Measurements from ENCODE around the gene ADTRP. TPM values are rescaled to one million over a fixed set of nuclear protein-coding genes. Genes with fewer than 3 reads are reported as not detected.

The ADTRP gene
- total and polyA plus RNA-seq, 10 of the 15 experiments (the other 5 are each of a cell fraction or from before 2014, with no cell fraction given): 0.10 to 2.6 (median 2.1) TPM

DNA sequence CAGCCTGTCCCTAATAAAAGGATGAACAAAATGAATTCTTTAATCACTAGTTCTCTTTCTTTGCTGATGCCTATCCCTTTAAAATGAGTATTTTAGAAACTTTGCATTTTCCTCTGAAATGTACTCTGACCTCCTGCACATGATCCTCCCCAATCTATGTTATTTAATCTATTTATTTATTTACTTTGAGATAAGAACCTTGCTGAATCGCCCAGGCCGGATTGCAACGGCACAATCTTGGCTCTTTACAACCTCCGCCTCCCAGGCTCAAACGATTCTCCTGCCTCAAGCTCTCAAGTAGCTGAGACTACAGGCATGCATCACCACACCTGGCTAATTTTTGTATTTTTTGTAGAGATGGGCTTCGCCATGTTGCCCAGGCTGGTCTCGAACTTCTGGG lies 27.9 kb downstream of the ADTRP start:
- Histone ChIP-seq H3K27ac (ENCODE audit: control insufficient read depth, insufficient read depth) (no peak overlapping the region), H4K20me1 (ENCODE audit: control insufficient read depth, insufficient read depth) (no peaks in the 10 kb centered on the region), H3K4me2 (ENCODE audit: control insufficient read depth, insufficient read depth) (no peak overlapping the region), H2AFZ (ENCODE audit: control insufficient read depth, low read depth, low read length) (no peak overlapping the region), H3K9ac (ENCODE audit: control insufficient read depth, insufficient read depth, low read length) (no peak overlapping the region), H3K4me3 (no peak overlapping the region), H3K9me3 (replicated peaks; ENCODE audit: control insufficient read depth, insufficient read depth, low read length) (no peaks in the 10 kb centered on the region; the same call in 2 of the 3 replicates), H3K79me2 (ENCODE audit: control insufficient read depth, insufficient read depth, low read length) (no peaks in the 10 kb centered on the region), H3K27me3 (replicated peaks in 1 of 2; ENCODE audit: control insufficient read depth in 2 of 2, insufficient read depth in 2 of 2, low read length in 1 of 2) (no peaks in the 10 kb centered on the region), H3K36me3 (ENCODE audit: control insufficient read depth in 2 of 2, insufficient read depth in 2 of 2, low read length in 1 of 2) (no peaks in the 10 kb centered on the region), H3K4me1 (ENCODE audit: control insufficient read depth, insufficient read depth, low read length) (no peaks in the 10 kb centered on the region)
- no TSS peak for BruUV-seq (replicated peaks)
- intact Hi-C loops (cut with micrococcal nuclease; ENCODE audit: unreplicated experiment): no loop called here
- no peak for ATAC-seq
- in situ Hi-C loops (cut with MboI): no loop called here
- TF ChIP-seq GABPA (IDR thresholded peaks at IDR 0.05; ENCODE audit: low read depth) (no peak), NBN (IDR thresholded peaks at IDR 0.05) (no peak), SIN3A (IDR thresholded peaks at IDR 0.05; ENCODE audit: low read depth, low read length) (no peak), HDAC2 (IDR thresholded peaks at IDR 0.05) (no peak), SUPT20H (IDR thresholded peaks at IDR 0.05; ENCODE audit: borderline replicate concordance, control insufficient read depth, low read depth, low read length) (no peak), RUNX3 (IDR thresholded peaks at IDR 0.05; ENCODE audit: low read length) (no peak), NFIC (IDR thresholded peaks at IDR 0.05; ENCODE audit: low read depth, low read length) (no peak), TCF7 (IDR thresholded peaks at IDR 0.05; ENCODE audit: borderline replicate concordance) (no peak), KDM1A (IDR thresholded peaks at IDR 0.05; ENCODE audit: borderline replicate concordance) (no peak), CHD2 (IDR thresholded peaks at IDR 0.05; ENCODE audit: borderline replicate concordance, low read depth, low read length) (no peak), SRF (IDR thresholded peaks at IDR 0.05; ENCODE audit: low read depth in 2 of 2, low read length in 2 of 2) (no peak)
- TF ChIP-seq, protein P1, sequence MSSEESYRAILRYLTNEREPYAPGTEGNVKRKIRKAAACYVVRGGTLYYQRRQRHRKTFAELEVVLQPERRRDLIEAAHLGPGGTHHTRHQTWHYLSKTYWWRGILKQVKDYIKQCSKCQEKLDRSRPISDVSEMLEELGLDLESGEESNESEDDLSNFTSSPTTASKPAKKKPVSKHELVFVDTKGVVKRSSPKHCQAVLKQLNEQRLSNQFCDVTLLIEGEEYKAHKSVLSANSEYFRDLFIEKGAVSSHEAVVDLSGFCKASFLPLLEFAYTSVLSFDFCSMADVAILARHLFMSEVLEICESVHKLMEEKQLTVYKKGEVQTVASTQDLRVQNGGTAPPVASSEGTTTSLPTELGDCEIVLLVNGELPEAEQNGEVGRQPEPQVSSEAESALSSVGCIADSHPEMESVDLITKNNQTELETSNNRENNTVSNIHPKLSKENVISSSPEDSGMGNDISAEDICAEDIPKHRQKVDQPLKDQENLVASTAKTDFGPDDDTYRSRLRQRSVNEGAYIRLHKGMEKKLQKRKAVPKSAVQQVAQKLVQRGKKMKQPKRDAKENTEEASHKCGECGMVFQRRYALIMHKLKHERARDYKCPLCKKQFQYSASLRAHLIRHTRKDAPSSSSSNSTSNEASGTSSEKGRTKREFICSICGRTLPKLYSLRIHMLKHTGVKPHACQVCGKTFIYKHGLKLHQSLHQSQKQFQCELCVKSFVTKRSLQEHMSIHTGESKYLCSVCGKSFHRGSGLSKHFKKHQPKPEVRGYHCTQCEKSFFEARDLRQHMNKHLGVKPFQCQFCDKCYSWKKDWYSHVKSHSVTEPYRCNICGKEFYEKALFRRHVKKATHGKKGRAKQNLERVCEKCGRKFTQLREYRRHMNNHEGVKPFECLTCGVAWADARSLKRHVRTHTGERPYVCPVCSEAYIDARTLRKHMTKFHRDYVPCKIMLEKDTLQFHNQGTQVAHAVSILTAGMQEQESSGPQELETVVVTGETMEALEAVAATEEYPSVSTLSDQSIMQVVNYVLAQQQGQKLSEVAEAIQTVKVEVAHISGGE (CRISPR knock-in tag; IDR thresholded peaks at IDR 0.05): no peak
- TF ChIP-seq, protein P2, sequence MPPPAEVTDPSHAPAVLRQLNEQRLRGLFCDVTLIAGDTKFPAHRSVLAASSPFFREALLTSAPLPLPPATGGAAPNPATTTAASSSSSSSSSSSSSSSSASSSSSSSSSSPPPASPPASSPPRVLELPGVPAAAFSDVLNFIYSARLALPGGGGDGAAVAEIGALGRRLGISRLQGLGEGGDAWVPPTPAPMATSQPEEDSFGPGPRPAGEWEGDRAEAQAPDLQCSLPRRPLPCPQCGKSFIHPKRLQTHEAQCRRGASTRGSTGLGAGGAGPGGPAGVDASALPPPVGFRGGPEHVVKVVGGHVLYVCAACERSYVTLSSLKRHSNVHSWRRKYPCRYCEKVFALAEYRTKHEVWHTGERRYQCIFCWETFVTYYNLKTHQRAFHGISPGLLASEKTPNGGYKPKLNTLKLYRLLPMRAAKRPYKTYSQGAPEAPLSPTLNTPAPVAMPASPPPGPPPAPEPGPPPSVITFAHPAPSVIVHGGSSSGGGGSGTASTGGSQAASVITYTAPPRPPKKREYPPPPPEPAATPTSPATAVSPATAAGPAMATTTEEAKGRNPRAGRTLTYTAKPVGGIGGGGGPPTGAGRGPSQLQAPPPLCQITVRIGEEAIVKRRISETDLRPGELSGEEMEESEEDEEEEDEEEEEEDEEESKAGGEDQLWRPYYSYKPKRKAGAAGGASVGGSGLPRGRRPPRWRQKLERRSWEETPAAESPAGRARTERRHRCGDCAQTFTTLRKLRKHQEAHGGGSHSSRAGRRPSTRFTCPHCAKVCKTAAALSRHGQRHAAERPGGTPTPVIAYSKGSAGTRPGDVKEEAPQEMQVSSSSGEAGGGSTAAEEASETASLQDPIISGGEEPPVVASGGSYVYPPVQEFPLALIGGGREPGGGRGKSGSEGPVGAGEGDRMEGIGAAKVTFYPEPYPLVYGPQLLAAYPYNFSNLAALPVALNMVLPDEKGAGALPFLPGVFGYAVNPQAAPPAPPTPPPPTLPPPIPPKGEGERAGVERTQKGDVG (CRISPR knock-in tag; IDR thresholded peaks at IDR 0.05): no peak
- TF ChIP-seq, protein P3, sequence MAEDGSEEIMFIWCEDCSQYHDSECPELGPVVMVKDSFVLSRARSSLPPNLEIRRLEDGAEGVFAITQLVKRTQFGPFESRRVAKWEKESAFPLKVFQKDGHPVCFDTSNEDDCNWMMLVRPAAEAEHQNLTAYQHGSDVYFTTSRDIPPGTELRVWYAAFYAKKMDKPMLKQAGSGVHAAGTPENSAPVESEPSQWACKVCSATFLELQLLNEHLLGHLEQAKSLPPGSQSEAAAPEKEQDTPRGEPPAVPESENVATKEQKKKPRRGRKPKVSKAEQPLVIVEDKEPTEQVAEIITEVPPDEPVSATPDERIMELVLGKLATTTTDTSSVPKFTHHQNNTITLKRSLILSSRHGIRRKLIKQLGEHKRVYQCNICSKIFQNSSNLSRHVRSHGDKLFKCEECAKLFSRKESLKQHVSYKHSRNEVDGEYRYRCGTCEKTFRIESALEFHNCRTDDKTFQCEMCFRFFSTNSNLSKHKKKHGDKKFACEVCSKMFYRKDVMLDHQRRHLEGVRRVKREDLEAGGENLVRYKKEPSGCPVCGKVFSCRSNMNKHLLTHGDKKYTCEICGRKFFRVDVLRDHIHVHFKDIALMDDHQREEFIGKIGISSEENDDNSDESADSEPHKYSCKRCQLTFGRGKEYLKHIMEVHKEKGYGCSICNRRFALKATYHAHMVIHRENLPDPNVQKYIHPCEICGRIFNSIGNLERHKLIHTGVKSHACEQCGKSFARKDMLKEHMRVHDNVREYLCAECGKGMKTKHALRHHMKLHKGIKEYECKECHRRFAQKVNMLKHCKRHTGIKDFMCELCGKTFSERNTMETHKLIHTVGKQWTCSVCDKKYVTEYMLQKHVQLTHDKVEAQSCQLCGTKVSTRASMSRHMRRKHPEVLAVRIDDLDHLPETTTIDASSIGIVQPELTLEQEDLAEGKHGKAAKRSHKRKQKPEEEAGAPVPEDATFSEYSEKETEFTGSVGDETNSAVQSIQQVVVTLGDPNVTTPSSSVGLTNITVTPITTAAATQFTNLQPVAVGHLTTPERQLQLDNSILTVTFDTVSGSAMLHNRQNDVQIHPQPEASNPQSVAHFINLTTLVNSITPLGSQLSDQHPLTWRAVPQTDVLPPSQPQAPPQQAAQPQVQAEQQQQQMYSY (CRISPR knock-in tag; IDR thresholded peaks at IDR 0.05): no peak
- no peak for FAIRE-seq
- WGBS (ENCODE audit: insufficient coverage, insufficient replicate concordance, low lambda C conversion rate, missing lambda C conversion rate): 64% methylated on average over 7 of the region's 7 CpGs
- CTCF ChIA-PET: interaction anchor here (1.5 kb wide), 1 partner anchor 855 kb away, joined by 3 read pairs; no protein-coding TSS in a partner anchor
- SMC1A ChIA-PET (ENCODE audit: uncharacterized antibody, unreplicated experiment): interaction anchor here (1.3 kb wide), 1 partner anchor 27 kb away, joined by 3 read pairs; no protein-coding TSS in a partner anchor
- no peak for DNase-seq (ENCODE audit: low read depth, low spot score)
- RAD21 ChIA-PET (ENCODE audit: unreplicated experiment): no interaction called here
- POLR2A ChIA-PET: no interaction called here
